Loucy (cell line): Measurements from ENCODE around the gene CLEC18B.

ENCODE experiments used
- EZH2phosphoT487 ChIP-seq: fragments of 200-600 bp; IDR thresholded peaks from 2 replicates; pipeline ENCODE4 v1.6.1; 2018; ENCODE audit warnings: antibody characterized with exemption, mild to moderate bottlenecking, moderate library complexity, borderline replicate concordance
- TF ChIP-seq, protein P1 (sequence below): fragments of 200-600 bp; sonication (generic); conservative IDR thresholded peaks from 2 replicates; pipeline ENCODE4 v1.5.1; 2014; ENCODE audit warnings: mild to moderate bottlenecking, antibody characterized with exemption, low read length

DNA sequence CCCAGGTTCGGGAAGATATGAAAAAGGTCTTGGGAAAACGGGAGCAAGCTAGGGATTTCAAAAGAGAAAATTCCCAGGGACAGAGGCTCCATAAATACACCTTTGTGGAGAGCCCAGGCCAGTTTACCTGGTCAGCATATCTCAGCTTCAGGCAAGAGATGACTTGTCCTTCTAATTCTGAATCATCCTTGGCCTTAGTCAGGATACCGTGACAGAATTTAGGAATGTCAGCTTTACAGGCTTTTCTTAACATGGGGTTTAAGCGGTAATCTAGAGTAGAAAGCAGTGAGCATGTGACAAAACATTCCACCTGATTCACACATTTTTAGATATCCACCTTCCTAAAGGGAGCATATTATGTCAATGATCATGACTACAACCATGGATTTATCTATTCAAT, 41.1 kb upstream of the CLEC18B start:
- TF ChIP-seq, protein P1, sequence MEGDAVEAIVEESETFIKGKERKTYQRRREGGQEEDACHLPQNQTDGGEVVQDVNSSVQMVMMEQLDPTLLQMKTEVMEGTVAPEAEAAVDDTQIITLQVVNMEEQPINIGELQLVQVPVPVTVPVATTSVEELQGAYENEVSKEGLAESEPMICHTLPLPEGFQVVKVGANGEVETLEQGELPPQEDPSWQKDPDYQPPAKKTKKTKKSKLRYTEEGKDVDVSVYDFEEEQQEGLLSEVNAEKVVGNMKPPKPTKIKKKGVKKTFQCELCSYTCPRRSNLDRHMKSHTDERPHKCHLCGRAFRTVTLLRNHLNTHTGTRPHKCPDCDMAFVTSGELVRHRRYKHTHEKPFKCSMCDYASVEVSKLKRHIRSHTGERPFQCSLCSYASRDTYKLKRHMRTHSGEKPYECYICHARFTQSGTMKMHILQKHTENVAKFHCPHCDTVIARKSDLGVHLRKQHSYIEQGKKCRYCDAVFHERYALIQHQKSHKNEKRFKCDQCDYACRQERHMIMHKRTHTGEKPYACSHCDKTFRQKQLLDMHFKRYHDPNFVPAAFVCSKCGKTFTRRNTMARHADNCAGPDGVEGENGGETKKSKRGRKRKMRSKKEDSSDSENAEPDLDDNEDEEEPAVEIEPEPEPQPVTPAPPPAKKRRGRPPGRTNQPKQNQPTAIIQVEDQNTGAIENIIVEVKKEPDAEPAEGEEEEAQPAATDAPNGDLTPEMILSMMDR = no peak
- TF ChIP-seq EZH2phosphoT487 = no peak
